HCT116 (cell line): ENCODE results near the gene MLLT6. TPM values are rescaled to one million over a fixed set of nuclear protein-coding genes. Genes with fewer than 3 reads are reported as not detected.
A peak's percentile ranks its signal among the peaks of the same experiment; 100 is the strongest.

ENCODE experiments used
- ATAC-seq: fragments of 200-7000 bp; cut with Tn5 transposase; 2 replicates; pipeline ENCODE4 v1.9.1; 2020; ENCODE audit warnings: mild to moderate bottlenecking, moderate library complexity
- BruUV-seq: library from RNA; stranded (reverse); fragments of 400-500 nt; replicated peaks from 2 replicates; lab custom pipeline; 2021; lab: Mats Ljungman, UMichigan
- CTCF ChIA-PET: fragments of 300-600 bp; sonication (Branson Sonifier 250); formaldehyde crosslinking; loops from one replicate; lab custom pipeline; 2021; ENCODE audit warnings: antibody characterized with exemption; lab: Charles Lee
- POLR2A ChIA-PET: fragments of 300-600, 350-600 bp; sonication (Branson Sonifier 250); formaldehyde crosslinking; loops from one replicate; lab custom pipeline; 2021; ENCODE audit warnings: antibody characterized with exemption; lab: Charles Lee
- RAD21 ChIA-PET, 2 experiments: fragments of 300-600 bp; sonication (Branson Sonifier 250); formaldehyde crosslinking; loops; one replicate each; lab custom pipeline; 2023; ENCODE audit warnings: low total read pairs in 2 of 2; ENCODE audit not compliant: uncharacterized antibody in 2 of 2, unreplicated experiment in 2 of 2, low non-redundant PET in 1 of 2; lab: Charles Lee
- DNase-seq: peaks from one replicate; pipeline ENCODE4 v3.0.0-alpha.2; 2010; ENCODE audit warnings: low read depth, low spot score
- H2AFZ ChIP-seq: fragments of 200-600 bp; shearing (Covaris generic), sonication (generic); 2 replicates; pipeline ENCODE4 v1.6.1; 2017; ENCODE audit warnings: low read depth, mixed run types, mixed read lengths, antibody characterized with exemption, low read length; ENCODE audit not compliant: poor library complexity, severe bottlenecking
- H3K27ac ChIP-seq: 2 replicates; pipeline ENCODE4 v1.5.1; 2012; ENCODE audit warnings: low read depth, low read length
- H3K27me3 ChIP-seq: fragments of 200-600 bp; sonication (generic); 2 replicates; pipeline ENCODE4 v1.6.1; 2016; ENCODE audit warnings: mixed run types, low read length, mixed read lengths; ENCODE audit not compliant: insufficient read depth
- H3K36me3 ChIP-seq, 2 experiments: fragments of 200-500 bp in 1 of 2; fragments of 200-600 bp in 1 of 2; sonication (Bioruptor generic) in 1 of 2; sonication (generic) in 1 of 2; 2 replicates each; pipeline versions ENCODE4 v1.5.1 to v1.6.1; 2014 to 2016; ENCODE audit warnings: low read length in 2 of 2, inconsistent platforms in 1 of 2, mixed read lengths in 1 of 2, mixed run types in 1 of 2; ENCODE audit not compliant: insufficient read depth in 2 of 2, control insufficient read depth in 1 of 2
- H3K4me1 ChIP-seq, 2 experiments: fragments of 200-600 bp in 1 of 2; sonication (generic) in 1 of 2; 2 replicates each; pipeline versions ENCODE4 v1.5.1 to v1.6.1; 2012 to 2017; ENCODE audit warnings: low read length in 2 of 2, inconsistent platforms in 1 of 2, mild to moderate bottlenecking in 1 of 2, mixed read lengths in 1 of 2, mixed run types in 1 of 2, moderate library complexity in 1 of 2; ENCODE audit not compliant: insufficient read depth in 2 of 2, control insufficient read depth in 1 of 2
- H3K4me2 ChIP-seq: fragments of 200-600 bp; sonication (generic); 2 replicates; pipeline ENCODE4 v1.6.1; 2017; ENCODE audit warnings: mixed run types, low read length, mixed read lengths
- H3K4me3 ChIP-seq, 2 experiments: fragments of 200-600 bp in 1 of 2; sonication (generic) in 1 of 2; replicated peaks in 1 of 2; 2 replicates each; pipeline ENCODE4 v1.5.1; 2011 to 2016; ENCODE audit warnings: low read length in 2 of 2, control low read depth in 1 of 2, low read depth in 1 of 2, mild to moderate bottlenecking in 1 of 2, mixed read lengths in 1 of 2, mixed run types in 1 of 2
- H3K79me2 ChIP-seq: fragments of 200-600 bp; sonication (generic); 2 replicates; pipeline ENCODE4 v1.6.1; 2017; ENCODE audit warnings: mild to moderate bottlenecking, mixed run types, low read length, moderate library complexity, mixed read lengths; ENCODE audit not compliant: insufficient read depth
- H3K9ac ChIP-seq: fragments of 200-600 bp; sonication (generic); 2 replicates; pipeline ENCODE4 v1.6.1; 2016; ENCODE audit warnings: low read length, mixed read lengths
- H3K9me2 ChIP-seq: fragments of 200-600 bp; sonication (generic), shearing (Covaris generic); 2 replicates; pipeline ENCODE4 v1.6.1; 2017; ENCODE audit warnings: mixed run types, mild to moderate bottlenecking, moderate library complexity; ENCODE audit not compliant: insufficient read depth
- H3K9me3 ChIP-seq, 2 experiments: fragments of 200-500 bp in 1 of 2; fragments of 200-600 bp in 1 of 2; sonication (Bioruptor generic) in 1 of 2; sonication (generic) in 1 of 2; 2 replicates each; pipeline ENCODE4 v1.6.1; 2014 to 2017; ENCODE audit warnings: low read length in 2 of 2, mixed read lengths in 2 of 2, inconsistent platforms in 1 of 2, low read depth in 1 of 2, mild to moderate bottlenecking in 1 of 2, mixed run types in 1 of 2, moderate library complexity in 1 of 2; ENCODE audit not compliant: control insufficient read depth in 1 of 2, insufficient read depth in 1 of 2
- H4K20me1 ChIP-seq: fragments of 200-600 bp; sonication (generic), shearing (Covaris generic); 2 replicates; pipeline ENCODE4 v1.6.1; 2017; ENCODE audit warnings: mixed run types, mild to moderate bottlenecking, moderate library complexity; ENCODE audit not compliant: insufficient read depth
- CTCF ChIP-seq, 3 experiments: fragments of 200-600 bp in 1 of 3; sonication (generic) in 1 of 3; IDR thresholded peaks in 2 of 3; conservative IDR thresholded peaks in 1 of 3; 2 replicates each; pipeline ENCODE4 v1.5.1; 2012 to 2017; ENCODE audit warnings: low read depth in 2 of 3, low read length in 2 of 3, antibody characterized with exemption in 1 of 3, borderline replicate concordance in 1 of 3, control low read depth in 1 of 3, mild to moderate bottlenecking in 1 of 3, mixed read lengths in 1 of 3, mixed run types in 1 of 3, moderate library complexity in 1 of 3; ENCODE audit not compliant: insufficient read depth in 1 of 3
- POLR2A ChIP-seq: IDR thresholded peaks from 2 replicates; pipeline ENCODE4 v1.7.0; 2011; ENCODE audit warnings: borderline replicate concordance; ENCODE audit not compliant: insufficient read depth, insufficient read length; ENCODE audit errors: extremely low read depth
- intact Hi-C: fragments of 100-400 bp; cut with micrococcal nuclease; formaldehyde crosslinking; loops from 2 replicates; pipeline ENCODE4 v1.10.0; 2022
- total RNA-seq: library from RNA; stranded (reverse); gene quantifications from one replicate; pipeline ENCODE4 v1.2.1, GENCODE V29; 2021; ENCODE audit not compliant: unreplicated experiment

MLLT6 gene
- total RNA-seq, 1 experiment from 2014 or later, result 110 TPM

- Histone ChIP-seq H3K9ac (peak overlapping the region; percentile 92), H4K20me1 (no peaks in the 10 kb centered on the region), H3K27ac (peak overlapping the region; percentile 99), H3K4me1 (peaks cover 38 to 72% of the 10 kb centered on the region in 2 experiments), H3K9me3 (no peaks in the 10 kb centered on the region), H3K27me3 (no peaks in the 10 kb centered on the region), H3K36me3 (peaks cover 4 to 12% of the 10 kb centered on the region in 2 experiments; a peak in 1 of 4 replicates), H2AFZ (no peak overlapping the region), H3K9me2 (no peaks in the 10 kb centered on the region), H3K79me2 (peaks cover 41% of the 10 kb centered on the region), H3K4me3 (peak overlapping the region; percentile 68 to 77), H3K4me2 (peak overlapping the region; percentile 86)
- CTCF ChIA-PET, result no interaction called here
- TSS peak; percentile 47 for BruUV-seq
- RAD21 ChIA-PET, result no interaction called here
- TF ChIP-seq POLR2A (peak; percentile 22), CTCF (IDR thresholded peaks at IDR 0.05 in 2 of 3, conservative IDR thresholded peaks at IDR 0.05 in 1 of 3; ENCODE audit: borderline replicate concordance in 1 of 3, insufficient read depth in 1 of 3, low read depth in 2 of 3, low read length in 2 of 3) (no peak)
- POLR2A ChIA-PET, result interaction anchor here (1.1 to 1.6 kb wide), 3 partner anchors 25 to 145 kb away, joined by 3 to 4 read pairs (median 4); partner anchors contain the start of gene EPOP
- intact Hi-C loops, result no loop called here
- no peak for ATAC-seq
- no peak for DNase-seq
These were observed 1.9 kb upstream of the MLLT6 start for GRCh38 chr17:38702916-38703741.
